CD4-positive, alpha-beta T cell treated with Interleukin-15 for 1 hour (primary cell): ENCODE measurements around the gene NALF2.

ENCODE experiments used
- DNase-seq: peaks from one replicate; pipeline ENCODE4 v3.0.0-alpha.2; 2020

NALF2 gene

DNA sequence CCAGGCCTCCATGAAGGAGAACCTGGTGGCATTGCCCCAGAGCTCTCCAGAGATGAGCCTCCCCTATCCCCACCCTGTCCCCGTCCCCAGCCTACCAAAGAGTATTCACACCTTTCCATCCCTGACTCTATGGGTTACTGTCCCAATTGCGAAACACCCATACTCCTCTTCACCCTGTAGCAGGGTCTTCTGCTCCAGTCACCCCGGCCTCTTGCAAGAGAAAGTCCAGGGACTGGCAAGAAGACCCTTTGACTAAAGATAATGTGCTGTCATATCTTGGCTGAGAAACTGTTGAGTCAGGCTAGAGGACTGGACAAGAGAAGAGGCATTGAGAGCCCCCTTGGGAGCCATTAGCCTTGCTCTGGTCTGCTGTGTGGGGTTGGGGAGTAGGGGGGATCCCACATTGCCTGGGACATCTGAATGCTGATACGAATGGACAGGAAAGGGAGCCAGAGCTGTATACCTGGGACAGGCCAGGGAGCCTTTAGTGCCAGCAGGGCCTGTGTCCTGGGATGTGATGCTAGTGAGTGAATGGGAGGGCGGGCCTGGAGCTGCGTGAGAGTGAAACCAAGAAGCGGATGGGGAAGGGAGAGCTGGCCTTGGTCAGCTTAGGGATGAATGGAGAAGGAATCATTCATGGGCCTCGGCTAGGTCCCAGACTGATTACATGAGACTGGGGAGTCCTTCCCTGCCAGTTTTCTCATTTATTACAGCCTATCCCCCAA is 27.1 kb downstream of the NALF2 start:
- no peak for DNase-seq

DNA sequence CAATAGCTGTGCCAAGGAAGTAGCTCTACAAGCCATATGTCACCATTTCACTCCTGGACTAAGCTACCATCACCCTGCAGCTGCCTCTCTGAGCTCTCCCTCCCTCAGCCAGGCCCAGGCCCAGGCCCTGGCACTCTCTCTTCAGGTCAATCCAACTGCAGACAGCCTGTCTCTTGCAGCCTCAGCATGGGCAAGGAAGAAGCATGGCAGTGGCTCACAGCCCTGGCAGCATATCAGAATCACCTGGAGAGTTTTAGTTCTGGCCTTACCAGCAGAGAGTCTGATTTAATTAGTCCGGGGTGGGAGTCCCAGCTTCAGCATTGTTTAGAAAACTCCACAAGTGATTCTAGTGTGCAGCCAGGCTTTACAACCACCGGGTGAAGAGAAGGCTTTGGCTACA is 31.5 kb downstream of the NALF2 start:
- DNase-seq = no peak

DNA sequence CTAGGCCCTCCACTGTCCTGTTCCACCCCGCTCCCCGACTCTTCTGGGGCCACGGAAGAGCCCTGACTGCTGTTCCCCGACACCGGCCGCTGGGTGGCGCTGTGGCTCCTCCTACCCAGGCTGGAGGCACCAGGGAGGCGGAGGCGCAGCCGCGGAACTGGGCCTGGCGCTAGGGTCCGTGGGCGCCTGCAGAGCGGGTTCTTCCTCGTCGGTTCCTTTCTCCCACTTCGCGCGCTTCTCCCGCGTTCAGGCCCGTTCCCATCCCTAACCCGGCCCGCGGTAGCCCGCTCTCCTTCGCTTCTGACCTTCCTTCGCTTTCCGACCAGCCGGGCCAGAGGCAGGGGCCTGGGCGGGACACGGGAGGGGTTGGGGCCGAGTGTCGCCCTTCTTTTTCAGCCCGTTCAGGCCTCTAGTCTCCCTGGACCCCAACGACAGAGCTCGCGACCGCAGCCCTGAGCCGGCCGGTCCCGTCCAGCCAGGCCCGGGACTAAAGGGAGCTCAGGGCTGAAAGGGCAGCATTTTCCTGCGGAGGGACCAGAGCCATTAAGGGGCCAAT is 34.3 kb downstream of the NALF2 start:
- peak; percentile 52 for DNase-seq

DNA sequence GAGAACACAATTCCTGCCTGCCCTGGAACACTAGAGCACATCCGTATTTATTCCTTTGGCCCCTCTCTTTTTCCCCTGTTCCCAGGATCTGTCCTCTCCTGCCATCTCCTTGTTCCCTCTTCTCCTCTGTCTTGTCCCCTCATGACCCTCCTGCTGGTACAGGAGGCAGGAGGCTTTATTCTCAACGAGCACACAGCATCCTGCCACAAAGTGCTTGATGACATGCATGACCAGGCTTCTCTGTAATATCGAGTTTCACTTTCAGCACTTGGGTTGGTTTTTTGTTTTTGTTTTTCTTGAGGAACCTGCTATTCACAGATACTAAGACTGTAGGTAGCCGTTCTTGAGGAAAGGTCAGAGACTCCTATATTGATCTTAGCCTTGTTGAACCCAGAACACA is 35.3 kb downstream of the NALF2 start:
- DNase-seq = no peak

DNA sequence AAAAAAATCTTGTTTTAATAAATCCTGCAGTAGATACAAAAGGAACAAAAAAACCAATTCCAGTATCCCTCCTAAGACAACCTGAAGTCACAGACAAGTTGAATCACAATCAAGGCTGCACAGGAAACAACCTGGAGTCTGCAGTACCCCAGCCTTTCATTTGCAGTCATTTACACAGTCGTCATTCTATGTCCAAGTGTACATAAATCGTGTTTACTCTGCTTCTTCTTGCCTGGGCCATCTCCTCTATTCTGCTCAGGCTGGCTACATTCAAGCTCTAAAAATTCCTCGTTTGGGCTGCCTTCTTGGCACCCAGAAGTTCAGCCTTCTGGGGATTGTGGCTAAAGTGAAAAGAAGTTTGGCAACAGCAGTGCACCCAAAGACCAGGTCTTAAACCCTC is 37.8 kb downstream of the NALF2 start:
- DNase-seq = no peak

DNA sequence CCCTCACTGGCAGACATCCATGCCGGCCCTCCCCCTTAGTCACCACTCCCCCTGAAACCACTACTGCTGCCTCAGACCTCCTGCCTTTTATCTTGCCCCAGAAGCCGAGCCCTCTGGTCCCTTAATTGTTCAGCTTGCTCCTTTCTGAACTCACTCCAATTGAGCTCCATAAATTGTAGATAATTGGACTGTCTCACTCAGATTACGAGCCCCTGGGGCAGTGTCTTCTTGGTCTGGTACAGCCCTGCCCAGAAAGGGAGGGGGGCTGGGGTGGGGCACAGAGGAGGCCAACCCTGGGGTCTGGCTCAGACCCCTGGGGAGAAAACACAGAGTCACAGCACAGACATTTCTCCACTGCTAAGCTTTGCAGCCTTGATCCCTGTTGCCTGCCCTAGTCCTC is 39.4 kb downstream of the NALF2 start:
- no peak for DNase-seq

DNA sequence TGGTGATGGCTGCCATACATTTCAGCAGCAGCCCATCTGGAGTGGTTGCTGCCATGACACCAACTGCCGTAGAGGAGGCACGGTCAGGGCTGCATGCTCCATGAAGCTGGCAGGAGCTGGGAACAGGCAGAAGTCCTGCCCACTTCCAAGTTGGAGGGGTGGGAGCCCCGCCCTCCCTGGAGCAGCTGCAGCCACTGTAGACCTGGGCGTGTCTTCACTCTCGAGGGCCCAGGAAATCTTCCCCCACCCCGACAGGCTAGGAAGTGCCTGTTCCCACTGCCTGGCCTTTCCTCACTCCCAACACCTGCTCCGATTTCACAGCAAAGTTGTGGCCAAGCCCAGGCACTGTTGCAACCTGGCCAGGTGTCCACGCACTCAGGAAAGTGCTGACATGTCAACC is 42.3 kb downstream of the NALF2 start:
- no peak for DNase-seq

DNA sequence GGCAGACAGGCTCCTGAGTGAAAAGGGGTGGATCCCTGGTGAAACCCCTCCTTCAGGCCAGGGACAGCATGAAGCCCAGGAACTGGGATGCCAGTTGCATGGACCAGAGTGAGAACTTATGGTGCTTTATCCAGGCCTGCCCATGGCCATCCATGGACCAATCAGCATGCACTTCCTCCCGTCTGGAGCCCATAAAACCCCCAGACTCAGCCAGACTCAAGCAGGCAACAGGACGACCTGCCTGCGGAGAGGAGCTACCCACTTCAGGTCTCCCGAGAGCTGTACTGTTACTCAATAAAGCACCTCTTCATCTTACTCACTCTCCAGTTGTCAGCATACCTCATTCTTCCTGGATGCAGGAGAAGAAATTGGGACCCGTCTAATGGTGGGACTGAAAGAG is 42.9 kb downstream of the NALF2 start:
- no peak for DNase-seq

DNA sequence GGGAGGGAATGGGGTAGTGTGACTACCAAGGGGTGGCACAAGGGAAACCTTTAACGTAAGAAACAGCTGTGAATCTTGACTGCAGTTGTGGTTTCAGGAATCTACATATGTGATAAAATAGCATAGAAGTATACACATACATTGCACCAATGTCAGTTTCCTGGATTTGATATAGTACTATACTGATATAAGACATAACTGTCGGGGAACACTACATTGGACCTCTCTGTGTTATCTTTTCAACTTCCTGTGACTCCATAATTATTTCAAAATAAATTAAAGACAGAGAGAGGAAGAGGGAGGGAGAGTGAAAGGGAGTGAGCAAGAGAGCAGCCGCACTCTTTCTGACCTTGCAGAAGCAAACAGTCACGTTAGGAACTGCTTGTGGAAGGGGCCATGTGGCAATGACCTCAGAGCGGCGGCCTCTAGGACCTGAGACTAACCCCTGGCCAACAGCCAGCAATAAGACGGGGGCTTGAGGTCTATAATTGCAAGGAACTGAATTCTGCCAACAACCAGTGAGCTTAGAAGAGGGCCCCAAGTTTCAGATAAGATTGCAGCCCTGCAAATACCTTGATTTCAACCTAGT is 47.4 kb downstream of the NALF2 start:
- no peak for DNase-seq

DNA sequence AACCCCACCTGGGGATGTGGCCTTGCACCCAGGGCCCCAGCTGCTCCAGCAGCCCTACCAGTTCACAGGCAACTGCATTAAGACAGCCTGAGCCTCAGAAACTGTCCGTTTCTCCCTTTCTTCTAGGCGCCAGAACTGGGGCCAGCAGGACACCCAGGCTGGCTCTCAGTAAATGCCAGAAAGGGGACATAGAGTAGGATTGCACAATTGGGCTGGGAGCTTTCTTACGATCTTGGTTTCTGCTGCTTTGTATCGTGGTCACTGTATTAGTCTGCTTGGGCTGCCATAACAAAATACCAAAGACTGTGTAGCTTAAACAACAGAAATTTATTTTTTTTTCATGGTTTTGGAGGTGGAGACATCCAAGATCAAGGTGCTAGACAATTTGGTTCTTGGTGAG is 48.4 kb downstream of the NALF2 start:
- no peak for DNase-seq
